ENCODE results near the gene SMYD4.
"Not testable (repeated sequence)": the region's sequence is repeated elsewhere in the genome, so short reads cannot be mapped to it uniquely, and the experiment has no call there.

The SMYD4 gene

GRCh38 chr17:1808644-1809043 is 21.1 kb downstream of the SMYD4 start:
- no peak for DNase-seq (ENCODE audit: low read depth)
- no peak for TF ChIP-seq CTCF (IDR thresholded peaks at IDR 0.05; ENCODE audit: insufficient read depth, low read depth, low read length, missing control alignments)
- H3K4me3 ChIP-seq (ENCODE audit: low read depth, low read length): no peak overlapping the region

GRCh38 chr17:1807890-1808289 is 21.8 kb downstream of the SMYD4 start:
- no peak overlapping the region for H3K4me3 ChIP-seq (ENCODE audit: low read depth, low read length)
- no peak for DNase-seq (ENCODE audit: low read depth)
- no peak for TF ChIP-seq CTCF (IDR thresholded peaks at IDR 0.05; ENCODE audit: insufficient read depth, low read depth, low read length, missing control alignments)

- TF ChIP-seq CTCF (IDR thresholded peaks at IDR 0.05; ENCODE audit: insufficient read depth, low read depth, low read length, missing control alignments): no peak
- no peak overlapping the region for H3K4me3 ChIP-seq (ENCODE audit: low read depth, low read length)
- no peak for DNase-seq (ENCODE audit: low read depth)
Observed at GRCh38 chr17:1803280-1803679, 26.4 kb downstream of the SMYD4 start.

GRCh38 chr17:1802429-1802828 is 27.3 kb downstream of the SMYD4 start:
- no peak for TF ChIP-seq CTCF (IDR thresholded peaks at IDR 0.05; ENCODE audit: insufficient read depth, low read depth, low read length, missing control alignments)
- DNase-seq (ENCODE audit: low read depth): no peak

GRCh38 chr17:1800712-1801111 is 29.0 kb downstream of the SMYD4 start:
- TF ChIP-seq CTCF (IDR thresholded peaks at IDR 0.05; ENCODE audit: insufficient read depth, low read depth, low read length, missing control alignments): no peak
- DNase-seq (ENCODE audit: low read depth): no peak
- H3K4me3 ChIP-seq (ENCODE audit: low read depth, low read length): no peak overlapping the region

More at GRCh38 chr17:1802429-1802828, 27.3 kb downstream of the SMYD4 start:
- H3K4me3 ChIP-seq (ENCODE audit: low read depth, low read length): no peak overlapping the region

GRCh38 chr17:1800240-1800639 is 29.5 kb downstream of the SMYD4 start:
- DNase-seq (ENCODE audit: low read depth): no peak
- no peak overlapping the region for H3K4me3 ChIP-seq (ENCODE audit: low read depth, low read length)
- TF ChIP-seq CTCF (IDR thresholded peaks at IDR 0.05; ENCODE audit: insufficient read depth, low read depth, low read length, missing control alignments): no peak

GRCh38 chr17:1797846-1798245 is 31.9 kb downstream of the SMYD4 start:
- H3K4me3 ChIP-seq (ENCODE audit: low read depth, low read length); DNase-seq (ENCODE audit: low read depth): not testable (repeated sequence)
